ENCODE results near the gene HBE1. TPM values are rescaled to one million over a fixed set of nuclear protein-coding genes. Genes with fewer than 3 reads are reported as not detected.

Gene HBE1
- total RNA-seq = not detected in 2 replicates

GRCh38 chr11:5269715-5270147 lies at the start of gene HBE1:
TSS of gene HBE1 (minus strand) at chr11:5269945. CDS start at chr11:5269890, 55 bp downstream.

GRCh38 chr11:5301846-5302245 lies 32.1 kb upstream of the HBE1 start, which contains the start of gene OR51B4:
TSS of gene OR51B4 (minus strand) at chr11:5301946. CDS start at chr11:5301946, 0 bp downstream.

DNA sequence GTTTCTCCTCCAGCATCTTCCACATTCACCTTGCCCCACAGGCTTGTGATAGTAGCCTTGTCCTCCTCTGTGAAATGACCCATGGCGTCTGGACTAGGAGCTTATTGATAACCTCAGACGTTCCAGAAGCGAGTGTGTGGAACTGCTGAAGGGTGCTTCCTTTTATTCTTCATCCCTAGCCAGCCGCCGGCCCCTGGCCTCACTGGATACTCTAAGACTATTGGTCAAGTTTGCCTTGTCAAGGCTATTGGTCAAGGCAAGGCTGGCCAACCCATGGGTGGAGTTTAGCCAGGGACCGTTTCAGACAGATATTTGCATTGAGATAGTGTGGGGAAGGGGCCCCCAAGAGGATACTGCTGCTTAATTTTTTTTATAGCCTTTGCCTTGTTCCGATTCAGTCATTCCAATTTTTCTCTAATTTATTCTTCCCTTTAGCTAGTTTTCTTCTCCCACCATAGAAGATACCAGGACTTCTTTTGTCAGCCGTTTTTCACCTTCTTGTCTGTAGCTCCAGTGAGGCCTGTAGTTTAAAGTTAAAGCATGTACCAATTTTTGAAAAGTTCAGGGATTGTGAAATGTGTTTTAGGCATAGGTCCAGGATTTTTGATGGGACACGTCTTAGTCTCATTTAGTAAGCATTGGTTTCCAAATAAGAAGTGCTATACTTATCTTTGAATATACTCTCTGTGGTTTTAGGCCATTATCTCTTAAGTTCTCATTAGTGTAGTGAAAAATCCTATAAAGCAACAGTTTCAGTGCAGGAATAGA lies 14.9 kb downstream of the HBE1 start, which contains the start of gene HBG2:
Gene HBG2, minus strand, starts transcription at position 136 of the 768 bp plus-strand sequence. Its CDS starts 53 bp downstream, at position 83.

DNA sequence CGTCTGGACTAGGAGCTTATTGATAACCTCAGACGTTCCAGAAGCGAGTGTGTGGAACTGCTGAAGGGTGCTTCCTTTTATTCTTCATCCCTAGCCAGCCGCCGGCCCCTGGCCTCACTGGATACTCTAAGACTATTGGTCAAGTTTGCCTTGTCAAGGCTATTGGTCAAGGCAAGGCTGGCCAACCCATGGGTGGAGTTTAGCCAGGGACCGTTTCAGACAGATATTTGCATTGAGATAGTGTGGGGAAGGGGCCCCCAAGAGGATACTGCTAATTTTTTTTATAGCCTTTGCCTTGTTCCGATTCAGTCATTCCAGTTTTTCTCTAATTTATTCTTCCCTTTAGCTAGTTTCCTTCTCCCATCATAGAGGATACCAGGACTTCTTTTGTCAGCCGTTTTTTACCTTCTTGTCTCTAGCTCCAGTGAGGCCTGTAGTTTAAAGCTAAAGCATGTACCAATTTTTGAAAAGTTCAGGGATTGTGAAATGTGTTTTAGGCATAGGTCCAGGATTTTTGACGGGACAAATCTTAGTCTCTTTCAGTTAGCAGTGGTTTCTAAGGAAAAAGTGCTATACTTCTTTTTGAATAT lies 19.8 kb downstream of the HBE1 start, which contains the start of gene HBG1:
Gene HBG1, minus strand, starts transcription at position 51 of the 590 bp plus-strand sequence. CDS start 53 bp downstream, outside the sequence.

GRCh38 chr11:5234381-5234834 lies 35.3 kb downstream of the HBE1 start, which contains the start of gene HBD:
TSS of gene HBD (minus strand) at chr11:5234483. CDS start at chr11:5234433, 50 bp downstream.

GRCh38 chr11:5226732-5227310 lies 42.9 kb downstream of the HBE1 start, which contains the start of gene HBB:
TSS of gene HBB (minus strand) at chr11:5227071. CDS start at chr11:5227021, 50 bp downstream.

Other genes starting within 250 kb of the HBE1 start
- gene OR52J3, start 223.4 kb downstream of the HBE1 start, total RNA-seq = not detected in 2 replicates
- gene OR52E2, start 210.3 kb downstream of the HBE1 start, total RNA-seq = not detected in 2 replicates
- not detected in 2 replicates for gene OR52E1, start 200.4 kb downstream of the HBE1 start, total RNA-seq
- not detected in 2 replicates for gene OR52A5, start 131.6 kb downstream of the HBE1 start, total RNA-seq
- under 0.01 TPM in 1 of 2 replicates, not detected in the other for gene OR52A1, start 115.2 kb downstream of the HBE1 start, total RNA-seq
- not detected in 2 replicates for gene OR51V1, start 69.3 kb downstream of the HBE1 start, total RNA-seq
- not detected in 2 replicates for gene HBB, start 42.9 kb downstream of the HBE1 start, total RNA-seq
- gene HBD, start 35.5 kb downstream of the HBE1 start, total RNA-seq = not detected in 2 replicates
- not detected in 2 replicates for gene HBG1, start 20.1 kb downstream of the HBE1 start, total RNA-seq
- gene HBG2, start 15.2 kb downstream of the HBE1 start, total RNA-seq = not detected in 2 replicates
- gene OR51B4, start 32.0 kb upstream of the HBE1 start, total RNA-seq = not detected in 2 replicates
- gene OR51B2, start 54.4 kb upstream of the HBE1 start, total RNA-seq = not detected in 2 replicates
- not detected in 2 replicates for gene OR51B5, start 73.6 kb upstream of the HBE1 start, total RNA-seq
- not detected in 2 replicates for gene OR51B6, start 81.6 kb upstream of the HBE1 start, total RNA-seq
- gene OR51M1, start 113.9 kb upstream of the HBE1 start, total RNA-seq = not detected in 2 replicates
- gene OR51Q1, start 152.2 kb upstream of the HBE1 start, total RNA-seq = not detected in 2 replicates
- 0.24 TPM in 1 of 2 replicates, not detected in the other for gene OR51I1, start 171.6 kb upstream of the HBE1 start, total RNA-seq
- gene OR51I2, start 179.4 kb upstream of the HBE1 start, total RNA-seq = not detected in 2 replicates
- gene OR52D1, start 218.7 kb upstream of the HBE1 start, total RNA-seq = not detected in 2 replicates
- gene UBQLN3, start 240.0 kb upstream of the HBE1 start, total RNA-seq = not detected in 2 replicates
- gene UBQLNL, start 246.8 kb upstream of the HBE1 start, total RNA-seq = 0.21 TPM in 1 of 2 replicates, not detected in the other

Data from tracheal epithelial cell (primary cell).